GM12872 (cell line): ENCODE measurements around the gene PADI4.

Experiments
- TF ChIP-seq, protein P1 (sequence below): IDR thresholded peaks from 3 replicates; pipeline ENCODE4 v1.5.1; 2011; ENCODE audit warnings: low read depth, mild to moderate bottlenecking, low read length, moderate library complexity; ENCODE audit not compliant: insufficient read depth

PADI4 gene

GRCh38 chr1:17363771-17364170 lies 55.8 kb downstream of the PADI4 start:
- TF ChIP-seq, protein P1, sequence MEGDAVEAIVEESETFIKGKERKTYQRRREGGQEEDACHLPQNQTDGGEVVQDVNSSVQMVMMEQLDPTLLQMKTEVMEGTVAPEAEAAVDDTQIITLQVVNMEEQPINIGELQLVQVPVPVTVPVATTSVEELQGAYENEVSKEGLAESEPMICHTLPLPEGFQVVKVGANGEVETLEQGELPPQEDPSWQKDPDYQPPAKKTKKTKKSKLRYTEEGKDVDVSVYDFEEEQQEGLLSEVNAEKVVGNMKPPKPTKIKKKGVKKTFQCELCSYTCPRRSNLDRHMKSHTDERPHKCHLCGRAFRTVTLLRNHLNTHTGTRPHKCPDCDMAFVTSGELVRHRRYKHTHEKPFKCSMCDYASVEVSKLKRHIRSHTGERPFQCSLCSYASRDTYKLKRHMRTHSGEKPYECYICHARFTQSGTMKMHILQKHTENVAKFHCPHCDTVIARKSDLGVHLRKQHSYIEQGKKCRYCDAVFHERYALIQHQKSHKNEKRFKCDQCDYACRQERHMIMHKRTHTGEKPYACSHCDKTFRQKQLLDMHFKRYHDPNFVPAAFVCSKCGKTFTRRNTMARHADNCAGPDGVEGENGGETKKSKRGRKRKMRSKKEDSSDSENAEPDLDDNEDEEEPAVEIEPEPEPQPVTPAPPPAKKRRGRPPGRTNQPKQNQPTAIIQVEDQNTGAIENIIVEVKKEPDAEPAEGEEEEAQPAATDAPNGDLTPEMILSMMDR, result no peak

GRCh38 chr1:17365293-17365692 lies 57.3 kb downstream of the PADI4 start:
- TF ChIP-seq, protein P1, result no peak

- TF ChIP-seq, protein P1, result no peak
These were observed 61.5 kb downstream of the PADI4 start for GRCh38 chr1:17369466-17369865.

- TF ChIP-seq, protein P1, result peak; percentile 39; the same call in 1 of the 3 replicates
These were observed 62.6 kb downstream of the PADI4 start for GRCh38 chr1:17370618-17371017.

GRCh38 chr1:17371896-17372295 lies 63.9 kb downstream of the PADI4 start, which contains the start of gene PADI6:
TSS of gene PADI6 (plus strand) at chr1:17372196. CDS start at chr1:17372246, 50 bp downstream.
- TF ChIP-seq, protein P1, result no peak

DNA sequence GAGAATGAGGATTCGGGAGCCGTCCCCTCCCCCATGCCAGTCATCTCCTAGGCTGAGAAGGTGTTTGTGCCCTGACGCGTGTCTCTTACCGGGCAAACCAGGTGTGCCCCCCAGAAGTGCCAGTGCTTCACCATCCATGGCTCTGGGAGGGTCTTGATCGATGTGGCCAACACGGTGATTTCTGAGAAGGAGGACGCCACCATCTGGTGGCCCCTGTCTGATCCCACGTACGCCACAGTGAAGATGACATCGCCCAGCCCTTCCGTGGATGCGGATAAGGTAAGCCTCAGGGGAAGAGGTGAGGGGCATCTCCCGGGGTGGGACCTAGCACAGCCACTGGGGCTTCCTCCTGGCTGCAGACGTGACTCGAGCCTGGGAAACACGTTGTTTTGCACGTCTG lies 65.0 kb downstream of the PADI4 start:
- TF ChIP-seq, protein P1, result no peak

GRCh38 chr1:17375651-17376050 lies 67.7 kb downstream of the PADI4 start:
- TF ChIP-seq, protein P1, result no peak
